Measurements from ENCODE around the gene WHRN.

WHRN gene

DNA sequence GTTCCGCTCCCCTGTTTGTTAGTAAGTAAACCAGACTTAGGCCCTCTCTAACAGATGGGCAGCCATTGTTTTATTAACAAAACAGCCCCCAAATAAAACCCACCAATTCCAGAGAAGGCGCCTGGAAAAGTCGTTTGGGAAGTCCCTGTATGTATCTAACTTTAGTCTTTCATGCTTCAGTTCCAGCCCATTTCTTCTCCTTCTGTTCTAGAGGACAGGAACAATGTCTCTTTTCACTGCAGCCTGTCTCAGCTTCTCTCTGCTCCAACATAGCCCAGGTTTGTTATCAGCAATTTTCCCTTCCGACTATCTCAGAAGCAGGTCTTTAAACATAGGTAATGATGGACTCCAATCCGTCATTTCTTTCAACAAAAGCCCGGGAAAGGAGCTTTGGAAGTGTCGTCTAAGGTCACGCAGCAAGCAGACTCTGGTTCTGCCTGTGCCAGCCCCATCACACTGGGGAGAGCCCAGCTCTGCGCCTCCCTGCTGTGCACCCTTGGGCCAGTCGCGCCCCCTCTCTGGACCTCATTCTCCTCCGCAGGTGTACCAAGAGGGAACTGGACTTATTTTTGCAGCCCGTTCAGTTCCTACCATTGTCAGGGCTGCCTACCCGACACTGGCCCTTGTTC lies 107.9 kb downstream of the WHRN start:
- no peak for DNase-seq (ENCODE audit: low read depth)

DNA sequence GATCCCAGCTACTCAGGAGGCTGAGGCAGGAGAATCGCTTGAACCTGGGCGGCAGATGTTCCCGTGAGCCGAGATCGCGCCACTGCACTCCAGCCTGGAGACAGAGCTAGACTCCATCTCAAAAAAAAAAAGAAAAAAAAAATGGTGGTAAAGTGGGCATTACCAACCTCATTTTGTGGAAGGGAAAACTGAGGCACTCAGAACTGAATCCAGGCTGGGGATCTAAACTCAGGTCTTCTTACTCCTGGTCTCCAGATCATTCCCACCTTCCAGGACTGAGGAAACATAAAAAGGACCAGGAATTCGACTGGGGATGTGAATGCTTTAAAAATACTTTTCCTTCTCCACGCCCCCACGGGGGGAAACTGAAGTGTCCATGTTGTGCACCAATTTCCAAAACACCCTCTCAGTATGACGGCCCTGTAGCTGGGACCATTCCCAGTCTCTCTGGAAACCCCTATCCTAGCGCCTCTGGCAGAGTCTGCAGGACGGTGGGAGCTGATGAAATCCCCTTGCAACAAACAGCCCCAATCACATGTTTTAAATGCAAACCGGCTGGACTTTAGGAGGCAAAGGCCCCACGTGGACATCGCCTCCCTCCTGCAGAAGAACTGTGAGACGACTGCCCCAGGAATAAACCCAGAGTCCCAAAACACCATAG lies 108.6 kb downstream of the WHRN start:
- DNase-seq (ENCODE audit: low read depth), result no peak

DNA sequence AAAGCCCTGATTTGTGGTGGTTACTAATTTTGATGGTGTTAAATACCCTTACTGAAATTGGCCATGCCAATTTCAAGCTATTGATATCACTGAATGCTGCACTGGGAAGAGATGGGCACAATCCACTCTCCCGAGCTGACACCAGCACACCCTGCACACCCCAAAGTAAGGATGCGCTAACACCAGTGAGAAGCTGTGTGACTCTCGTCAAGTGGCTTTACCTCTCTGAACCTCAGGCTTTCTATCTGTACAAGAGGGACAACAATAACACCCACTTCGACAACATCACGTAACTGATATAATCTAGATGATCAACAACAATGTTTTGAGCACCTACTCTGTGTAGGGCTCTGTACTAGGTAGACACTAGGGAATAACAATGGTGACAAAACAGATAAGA lies 109.5 kb downstream of the WHRN start:
- DNase-seq (ENCODE audit: low read depth), result no peak

DNA sequence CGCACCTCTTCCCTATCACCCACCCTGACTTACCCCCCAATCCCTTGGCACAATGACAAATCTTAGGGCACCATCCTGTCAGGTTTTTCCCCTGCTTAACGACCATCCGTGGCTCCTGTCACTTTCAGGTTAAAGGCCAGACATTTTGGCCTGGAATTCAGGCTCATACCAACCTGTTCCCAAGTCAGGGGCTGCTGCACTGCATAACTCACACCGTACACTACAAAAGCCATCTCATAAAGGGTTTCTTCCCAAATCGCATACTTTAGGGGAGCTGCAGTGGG lies 110.0 kb downstream of the WHRN start:
- DNase-seq (ENCODE audit: low read depth), result no peak

DNA sequence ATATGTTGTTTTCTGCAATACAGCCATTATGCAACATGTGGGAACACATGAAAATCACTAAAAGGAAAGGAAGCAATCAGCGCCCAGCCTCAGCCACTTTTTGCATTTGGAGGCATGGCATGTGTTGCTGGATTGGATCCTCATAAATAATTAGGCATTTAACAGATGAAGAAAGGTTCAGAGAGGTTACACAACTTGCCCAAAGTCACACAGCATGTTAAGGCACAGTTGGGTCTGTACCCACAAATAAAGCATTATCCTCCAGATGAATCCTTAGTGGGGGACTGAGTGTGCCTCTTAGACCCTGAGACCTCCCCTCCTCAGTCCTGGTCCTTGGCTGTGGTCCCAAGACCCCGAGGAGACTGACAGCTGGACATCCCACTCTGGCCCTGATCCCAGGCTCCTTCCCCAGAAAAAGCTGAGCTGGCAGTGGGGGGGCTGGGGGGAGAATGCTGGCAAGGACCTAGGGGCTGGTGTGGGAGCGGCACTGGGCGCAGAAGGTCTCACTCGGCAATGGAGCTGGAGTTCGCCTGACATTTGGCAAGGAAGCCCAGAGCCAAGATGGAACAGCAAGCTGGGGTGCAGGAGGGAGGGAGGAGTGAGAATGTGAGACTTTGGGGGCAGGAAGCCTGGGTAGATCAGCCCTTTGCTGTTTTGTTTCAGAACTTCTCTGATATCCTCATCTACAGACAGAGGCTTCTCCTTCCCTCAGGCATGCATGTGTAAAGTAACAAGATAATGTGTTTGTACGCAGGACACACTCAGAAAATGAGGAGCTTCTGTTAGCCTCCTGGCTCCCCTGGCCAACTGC lies 110.5 kb downstream of the WHRN start:
- DNase-seq (ENCODE audit: low read depth), result no peak

DNA sequence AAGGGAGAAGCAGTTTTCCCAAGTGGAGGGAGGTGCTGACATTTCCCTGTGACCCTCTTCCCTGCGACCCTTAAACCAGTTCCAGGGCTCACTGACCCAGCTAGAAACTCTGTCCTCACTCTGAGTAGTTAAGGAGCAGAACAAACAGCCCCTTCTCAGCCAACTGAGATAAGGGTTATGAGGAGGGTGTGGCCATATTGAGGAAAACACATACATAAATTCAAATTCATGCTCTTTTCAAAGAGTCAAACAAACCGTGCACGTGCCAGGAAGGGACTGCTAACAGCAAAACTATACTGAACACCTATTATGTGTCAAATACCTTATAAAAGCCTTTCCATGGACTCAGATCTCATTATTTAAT lies 112.5 kb downstream of the WHRN start:
- no peak for DNase-seq (ENCODE audit: low read depth)

DNA sequence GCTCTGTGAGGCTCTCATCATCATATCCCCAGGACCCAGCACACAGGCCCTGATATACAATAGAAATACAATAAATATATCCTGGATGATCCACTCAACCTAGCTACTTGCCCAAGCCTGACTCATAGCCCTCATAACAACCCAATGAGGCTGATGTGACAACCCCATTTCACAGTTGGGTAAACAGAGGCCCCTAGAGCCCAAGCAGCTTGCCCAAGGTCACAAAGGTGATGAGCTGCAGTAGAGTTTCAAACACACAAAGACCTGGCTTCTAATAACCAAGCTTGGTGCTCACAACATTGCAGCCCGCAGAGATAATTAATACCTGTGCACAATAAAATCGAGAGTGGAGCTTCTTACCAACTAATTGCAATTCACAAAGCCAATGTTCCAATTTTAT lies 114.3 kb downstream of the WHRN start:
- DNase-seq (ENCODE audit: low read depth), result no peak

DNA sequence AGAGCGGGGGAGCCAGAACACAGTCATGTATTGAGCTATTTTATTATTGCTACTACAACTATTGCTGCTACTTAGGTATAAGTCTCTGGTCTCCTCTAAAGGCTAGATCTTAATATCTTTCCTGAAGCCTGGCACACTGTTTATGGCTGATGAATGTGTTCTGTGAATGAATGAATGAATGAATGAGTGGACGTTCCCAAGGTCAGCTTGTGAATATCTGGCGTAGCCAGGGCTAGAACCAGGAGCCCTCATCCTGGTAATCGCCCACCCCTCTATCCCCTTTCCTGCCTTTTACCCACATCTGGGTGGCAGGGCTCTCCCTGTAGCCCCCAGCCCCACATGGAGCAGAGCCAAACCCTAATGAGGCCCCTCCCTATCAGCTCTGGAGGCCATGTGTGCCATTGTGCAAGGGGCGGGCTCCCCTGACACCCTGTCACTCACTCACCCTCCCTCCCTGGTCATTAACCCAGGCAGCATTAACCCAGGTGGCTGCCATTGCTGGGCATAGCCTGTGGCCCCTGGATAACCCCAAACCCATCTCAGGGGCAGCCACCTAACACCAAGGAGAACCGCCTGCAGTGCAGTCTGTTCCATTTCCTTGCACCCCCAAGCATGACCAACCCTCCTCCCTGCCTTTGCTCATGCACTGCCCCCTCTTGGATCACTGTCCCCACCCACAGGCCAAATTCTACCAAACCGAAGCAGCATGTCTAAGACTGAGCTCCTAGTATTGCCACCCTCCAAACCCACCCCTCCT lies 115.5 kb downstream of the WHRN start:
- DNase-seq (ENCODE audit: low read depth), result no peak

DNA sequence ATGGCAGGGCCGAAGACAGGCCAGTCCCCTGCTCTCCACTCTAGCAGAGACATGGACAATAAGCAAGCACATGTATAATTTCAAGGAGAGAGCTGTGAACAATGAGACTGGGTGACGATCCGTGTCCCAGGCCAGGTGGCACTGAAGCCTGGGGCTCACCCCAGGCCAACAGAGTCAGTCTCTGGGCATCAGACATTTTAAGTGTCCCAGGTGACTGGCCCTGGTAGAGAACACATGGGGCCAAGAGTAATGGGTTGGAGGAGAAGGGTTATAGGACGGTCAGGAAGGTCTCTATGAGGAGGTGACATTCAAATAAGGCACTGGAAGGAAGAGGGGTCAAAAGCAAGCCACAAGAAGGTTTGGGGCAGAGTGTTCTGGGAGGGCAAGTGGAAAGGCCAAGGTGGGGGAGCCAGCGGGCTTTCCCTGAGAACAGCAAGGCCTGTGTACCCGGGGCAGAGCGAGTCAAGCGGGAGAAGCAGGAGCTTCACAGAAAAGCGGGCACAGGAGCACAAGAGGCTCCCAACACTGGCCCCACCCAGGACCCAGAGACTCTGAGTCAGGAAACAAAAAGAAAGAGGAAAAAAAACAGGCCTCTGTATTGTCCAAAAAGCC lies 116.4 kb downstream of the WHRN start:
- DNase-seq (ENCODE audit: low read depth), result no peak

DNA sequence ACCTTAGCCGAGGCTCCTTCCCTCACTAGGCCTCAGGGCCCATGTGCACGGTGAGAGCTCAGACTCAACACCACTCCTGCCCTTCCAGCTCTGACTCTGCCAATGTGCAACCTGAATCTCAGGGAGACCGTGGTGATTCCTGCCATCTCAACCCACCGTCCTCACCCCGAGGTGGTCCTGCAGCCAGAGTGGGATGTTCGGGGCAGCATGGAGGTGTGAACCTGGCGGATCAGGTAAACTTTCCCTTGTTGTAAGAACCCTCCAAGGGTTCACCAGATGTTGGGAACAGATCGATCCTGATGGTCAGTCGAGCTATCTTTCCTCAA lies 117.0 kb downstream of the WHRN start:
- DNase-seq (ENCODE audit: low read depth), result no peak

DNA sequence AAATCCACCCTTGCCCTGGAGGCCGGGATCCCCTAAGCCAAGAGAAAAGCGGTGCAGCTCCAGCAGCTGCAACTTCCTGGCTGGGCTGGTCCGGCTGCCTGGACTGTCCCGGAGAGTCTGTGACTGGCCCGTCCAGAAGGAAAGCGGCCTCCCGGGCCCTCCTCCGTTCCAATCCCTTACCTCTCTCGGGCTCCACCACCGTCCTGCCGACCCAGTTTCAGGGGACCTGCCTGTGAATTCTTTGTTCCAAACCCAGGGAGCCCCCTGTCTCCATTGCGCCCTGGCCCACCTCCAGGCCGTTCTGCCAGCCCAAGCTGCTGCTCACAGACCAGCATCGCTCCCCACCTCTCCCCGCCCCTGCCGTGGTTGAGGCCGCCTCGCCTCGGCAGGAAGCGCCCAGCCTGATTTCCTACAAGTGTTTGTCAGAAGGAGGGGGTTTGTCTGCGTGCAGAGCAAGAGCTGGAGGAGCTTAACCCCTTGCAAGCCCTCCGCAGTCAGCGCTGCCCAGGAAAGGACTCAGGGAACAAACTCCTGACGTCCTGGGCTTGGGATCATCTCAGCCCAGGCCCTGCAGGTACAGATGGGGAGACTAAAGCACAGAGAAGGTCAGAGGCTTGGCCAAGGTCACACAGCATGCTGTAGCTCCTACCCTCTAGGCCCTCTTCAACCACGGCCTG lies 117.5 kb downstream of the WHRN start, which contains the start of gene AKNA:
AKNA (minus strand) TSS at position 303 of the 677 bp plus-strand sequence. CDS start 6,649 bp downstream, outside the sequence.
- no peak for DNase-seq (ENCODE audit: low read depth)

DNA sequence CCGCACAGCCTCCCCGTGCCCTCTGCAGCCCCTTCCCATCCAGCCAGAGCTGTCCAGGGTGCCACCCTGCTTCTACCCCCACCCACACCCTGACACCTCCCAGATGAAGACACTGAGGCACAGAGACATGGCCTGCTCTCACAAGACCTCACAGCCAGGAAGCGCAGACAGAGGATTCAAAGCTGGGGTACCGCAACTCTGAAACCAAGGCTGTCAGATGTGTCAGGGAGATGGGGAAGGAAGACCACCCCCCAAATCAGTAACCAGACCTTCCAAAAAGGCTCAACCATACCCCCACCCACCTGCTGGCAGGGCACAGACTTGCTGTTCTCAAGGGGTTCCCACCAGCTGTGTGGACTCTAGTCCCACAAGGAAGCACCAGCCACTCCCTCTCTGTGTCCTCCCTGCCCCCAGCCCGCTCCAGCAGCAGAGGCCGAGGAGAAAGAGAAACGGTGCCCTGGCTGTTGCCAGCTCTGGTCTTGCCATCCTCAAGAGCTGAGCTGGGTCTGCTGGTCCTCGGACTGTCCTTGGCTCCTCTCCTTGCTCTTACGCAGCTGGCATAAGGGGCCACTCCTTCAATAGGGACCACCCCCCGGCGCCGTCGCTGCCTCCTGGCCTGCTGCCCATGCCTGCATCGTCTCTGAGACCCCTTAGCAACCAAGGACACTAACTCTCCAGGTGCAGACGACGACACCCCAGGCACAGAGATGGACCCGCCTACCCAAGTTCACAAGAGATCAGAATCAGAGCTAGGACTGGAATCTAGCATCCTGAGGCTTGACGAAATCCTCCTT lies 118.2 kb downstream of the WHRN start:
- DNase-seq (ENCODE audit: low read depth), result no peak

DNA sequence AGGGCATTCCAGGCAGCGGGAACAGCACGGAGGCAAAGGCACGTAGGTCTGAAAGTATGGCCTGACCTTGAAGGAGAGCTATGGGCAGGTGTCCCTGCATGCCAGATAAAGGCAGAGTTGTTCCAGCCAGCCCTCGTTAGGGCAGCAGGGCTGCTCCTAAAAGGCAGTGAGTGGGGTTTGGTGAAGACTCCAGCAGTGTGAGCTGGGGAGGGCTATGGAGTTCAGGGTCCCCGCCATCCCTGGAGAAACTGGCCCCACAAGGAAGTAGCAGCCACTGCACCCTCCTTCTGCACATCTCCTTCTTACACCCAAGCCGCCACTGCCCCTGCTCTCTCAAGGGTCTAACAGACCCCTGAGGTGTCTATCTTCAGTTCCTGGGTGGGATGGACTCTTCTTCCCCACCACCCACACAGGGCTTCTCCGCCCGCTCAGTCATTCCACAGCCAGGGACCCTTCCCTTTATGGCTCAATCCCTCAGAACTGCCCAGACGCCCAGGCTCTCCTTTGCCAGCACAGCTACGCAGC lies 118.8 kb downstream of the WHRN start:
- DNase-seq (ENCODE audit: low read depth), result no peak

DNA sequence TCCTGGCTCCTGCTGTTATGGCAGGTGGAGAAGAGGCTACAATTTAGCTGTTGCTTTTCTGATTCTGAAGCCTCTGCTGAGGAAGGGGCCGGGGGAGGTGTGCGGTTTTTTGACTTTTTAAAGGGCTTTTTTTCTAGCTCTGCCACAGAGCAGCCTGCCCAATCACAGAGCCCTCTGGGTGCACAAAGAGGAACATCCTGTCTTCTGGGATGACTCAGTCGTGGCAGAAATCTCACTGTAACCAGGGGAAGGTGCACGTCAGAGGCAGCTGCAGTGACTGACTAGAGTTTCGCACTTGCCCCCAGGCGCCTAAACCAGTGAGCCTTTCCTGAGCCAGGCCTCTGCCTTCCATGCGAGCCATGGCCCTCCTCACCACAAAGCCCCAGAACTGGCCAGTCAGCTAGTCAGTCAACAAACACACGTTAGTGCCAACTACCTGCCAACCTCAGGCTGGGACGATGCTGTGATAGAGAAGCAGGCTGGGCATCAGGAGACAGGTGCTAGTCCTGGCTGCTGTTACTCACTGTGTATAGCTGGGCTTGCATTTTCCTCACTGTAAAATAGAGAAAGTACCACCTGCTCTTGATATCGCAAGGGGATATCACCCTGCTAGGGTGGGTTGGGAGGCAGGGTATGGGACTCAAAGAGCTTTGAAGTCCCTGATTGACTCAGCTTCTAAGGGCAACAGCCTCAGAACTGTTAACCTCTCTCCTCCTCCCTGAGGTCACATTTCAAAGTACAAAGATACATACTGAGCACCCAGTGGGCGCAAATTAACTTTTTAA lies 119.7 kb downstream of the WHRN start:
- peak; percentile 73 for DNase-seq (ENCODE audit: low read depth)

DNA sequence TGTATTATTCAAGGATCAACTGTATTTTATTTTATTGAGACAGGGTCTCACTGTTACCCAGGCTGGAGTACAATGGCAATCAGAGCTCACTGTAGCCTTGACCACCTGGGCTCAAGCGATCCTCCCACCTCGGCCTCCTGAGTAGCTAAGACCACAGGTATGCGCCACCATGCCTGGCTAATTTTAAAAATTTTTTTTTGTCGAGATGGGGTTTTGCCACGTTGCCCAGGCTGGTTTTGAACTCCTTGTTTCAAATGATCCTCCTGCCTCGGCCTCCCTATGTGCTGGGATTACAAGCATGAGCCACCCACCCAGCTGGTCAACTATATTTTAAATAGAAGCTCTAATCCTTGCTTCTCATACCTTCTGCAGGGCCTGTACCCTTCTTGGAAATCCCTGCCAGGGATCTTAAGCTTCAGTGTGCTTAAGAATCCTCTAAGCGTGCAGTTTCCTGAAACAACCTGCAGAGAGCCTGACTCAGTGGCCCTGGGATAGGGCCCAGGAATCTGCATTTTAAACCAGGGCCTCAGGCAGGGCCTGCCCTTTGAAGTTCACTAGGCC lies 120.4 kb downstream of the WHRN start:
- DNase-seq (ENCODE audit: low read depth), result no peak

DNA sequence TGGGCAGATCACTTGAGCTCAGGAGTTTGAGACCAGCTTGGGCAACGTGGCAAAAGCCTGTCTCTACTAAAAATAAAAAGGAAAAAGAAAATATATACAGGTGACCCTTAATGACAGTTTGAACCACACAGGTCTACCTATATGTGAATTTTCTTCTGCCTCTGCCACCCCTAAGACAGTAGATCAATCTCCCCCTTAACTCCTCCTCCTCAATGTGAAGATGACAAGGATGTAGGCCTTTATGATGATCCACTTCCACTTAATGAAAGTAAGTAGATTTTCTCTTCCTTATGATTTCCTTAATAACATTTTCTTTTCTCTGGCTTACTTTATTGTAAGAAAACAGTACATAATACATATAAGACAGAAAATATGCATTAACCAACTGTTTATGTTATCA lies 120.9 kb downstream of the WHRN start:
- DNase-seq (ENCODE audit: low read depth), result no peak

DNA sequence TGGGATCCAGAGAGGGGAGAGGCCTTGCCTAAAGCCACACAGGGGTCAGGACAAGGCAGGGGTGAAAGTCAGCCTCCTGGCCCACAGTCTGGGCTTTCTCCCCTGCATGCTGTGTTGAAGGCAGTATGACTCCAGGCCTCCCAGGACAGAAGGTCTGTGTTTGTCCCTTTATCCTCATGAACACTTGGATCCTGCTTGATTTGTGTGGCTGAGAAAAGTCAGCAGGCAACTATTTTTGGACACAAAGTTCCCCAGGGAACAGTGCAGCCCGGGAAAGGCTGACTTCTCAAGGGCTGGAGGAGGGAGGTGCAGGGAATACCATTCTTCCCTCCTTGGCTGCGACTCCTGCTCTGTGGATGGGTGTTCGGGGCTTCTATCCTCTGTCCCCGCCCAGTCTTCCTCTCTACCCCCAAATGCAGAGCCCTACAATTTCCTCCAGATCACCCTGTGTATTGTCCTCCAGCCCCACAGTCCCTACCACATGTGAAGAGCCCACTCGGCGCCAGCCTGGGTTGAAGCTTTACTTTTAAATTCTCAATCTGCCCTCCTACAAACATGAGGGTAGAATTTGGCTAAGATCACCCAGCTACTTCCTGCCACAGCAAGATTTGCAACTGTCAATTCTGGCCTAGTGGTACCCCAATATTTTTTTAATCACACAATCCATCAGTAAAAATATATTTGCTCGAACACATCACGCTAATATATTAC lies 121.6 kb downstream of the WHRN start:
- DNase-seq (ENCODE audit: low read depth), result peak; percentile 83

DNA sequence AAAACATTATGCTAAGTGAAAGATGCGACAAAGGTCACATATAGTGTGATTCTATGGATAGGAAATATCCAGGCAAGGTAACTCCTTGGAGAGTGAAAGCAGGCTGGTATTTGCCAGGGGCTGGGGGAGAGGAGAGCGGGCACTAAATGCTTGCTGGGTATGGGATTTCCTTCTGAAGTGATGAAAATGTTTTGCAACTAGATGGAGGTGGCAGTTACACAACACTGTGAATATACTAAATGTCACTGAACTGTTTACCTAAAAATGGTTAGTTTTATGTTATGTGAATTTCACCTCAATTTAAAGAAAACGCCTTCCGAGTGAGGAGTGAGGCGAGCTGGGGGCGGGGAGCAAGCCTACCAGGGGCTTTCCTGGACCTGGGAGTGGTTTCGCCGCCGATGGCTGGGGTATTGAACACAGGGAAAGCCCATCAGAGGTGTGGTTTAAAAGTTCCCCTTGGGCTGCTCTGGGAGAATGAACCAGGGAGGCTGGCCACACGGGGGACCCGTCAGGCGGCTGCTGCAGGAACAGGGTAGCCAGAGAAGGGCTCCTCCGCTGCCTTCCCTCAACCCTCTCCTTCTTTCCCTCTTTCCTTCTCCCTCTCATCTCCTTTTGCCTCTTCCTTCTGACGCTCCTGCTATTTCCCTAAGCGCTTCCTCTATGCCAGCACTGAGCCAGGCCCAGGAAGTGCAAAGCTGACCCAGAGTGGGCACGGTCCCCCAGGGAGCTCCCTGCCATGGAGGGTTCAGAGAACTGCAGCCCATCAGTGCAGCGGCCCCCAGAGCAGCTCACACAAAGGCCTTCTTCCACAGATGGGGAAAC lies 122.4 kb downstream of the WHRN start:
- no peak for DNase-seq (ENCODE audit: low read depth)
